Cardiac fibroblast (primary cell): ENCODE results near the gene ZNF333.
A peak's percentile ranks its signal among the peaks of the same experiment; 100 is the strongest.
"Not testable (repeated sequence)": the region's sequence is repeated elsewhere in the genome, so short reads cannot be mapped to it uniquely, and the experiment has no call there.

Source experiments
- DNase-seq, 2 donors: peaks; one replicate each; pipeline versions ENCODE4 v3.0.0 to v3.0.0-alpha.2; 2010; ENCODE audit warnings: low read depth in 2 of 2
- H3K4me3 ChIP-seq, 2 donors: replicated peaks in 1 of 2; 1 replicate in 1 of 2; 2 replicates in 1 of 2; pipeline ENCODE4 v1.5.1; 2011; ENCODE audit warnings: low read depth in 2 of 2, low read length in 2 of 2, mild to moderate bottlenecking in 2 of 2, moderate library complexity in 1 of 2
- CTCF ChIP-seq: IDR thresholded peaks from one replicate; pipeline ENCODE4 v1.5.1; 2011; ENCODE audit warnings: low read depth, mild to moderate bottlenecking, low read length, inconsistent platforms

The ZNF333 gene

GRCh38 chr19:14770944-14771839, 81.3 kb downstream of the ZNF333 start:
- no peak for DNase-seq
- H3K4me3 ChIP-seq: no peak overlapping the region
- no peak for TF ChIP-seq CTCF

GRCh38 chr19:14772467-14772866, 82.6 kb downstream of the ZNF333 start:
- DNase-seq: no peak
- no peak for TF ChIP-seq CTCF
- H3K4me3 ChIP-seq: no peak overlapping the region

- H3K4me3 ChIP-seq: no peak overlapping the region
- DNase-seq: no peak
- no peak for TF ChIP-seq CTCF
These were observed 83.1 kb downstream of the ZNF333 start for GRCh38 chr19:14772995-14773394.

- DNase-seq, H3K4me3 ChIP-seq: not testable (repeated sequence)
These were observed 83.9 kb downstream of the ZNF333 start for GRCh38 chr19:14773722-14774121.

- H3K4me3 ChIP-seq: no peak overlapping the region
- no peak for DNase-seq
- no peak for TF ChIP-seq CTCF
These were observed 84.5 kb downstream of the ZNF333 start for GRCh38 chr19:14774373-14774772.

GRCh38 chr19:14775326-14775725, 85.5 kb downstream of the ZNF333 start:
- DNase-seq, H3K4me3 ChIP-seq: not testable (repeated sequence)

- H3K4me3 ChIP-seq: peak overlapping the region; percentile 49 to 53
- no peak for TF ChIP-seq CTCF
- DNase-seq: no peak
These were observed 86.2 kb downstream of the ZNF333 start for GRCh38 chr19:14775869-14776586.

- H3K4me3 ChIP-seq, DNase-seq: not testable (repeated sequence)
These were observed 87.8 kb downstream of the ZNF333 start for GRCh38 chr19:14777645-14778044.

GRCh38 chr19:14778110-14778845, 88.4 kb downstream of the ZNF333 start, which contains the start of gene ADGRE2:
TSS of gene ADGRE2 (minus strand) at chr19:14778560. CDS start at chr19:14776756, 1,804 bp downstream.
- H3K4me3 ChIP-seq, DNase-seq: not testable (repeated sequence)
